ENCODE measurements around the gene TRAF3IP1. TPM values are rescaled to one million over a fixed set of nuclear protein-coding genes. Genes with fewer than 3 reads are reported as not detected.

The TRAF3IP1 gene
- total and polyA plus RNA-seq, 2 of the 13 experiments (the other 11 are each of a cell fraction or from before 2014, with no cell fraction given), result 4.1 to 12.9 TPM

GRCh38 chr2:238441262-238442114 lies 121.2 kb downstream of the TRAF3IP1 start (continued):
- TF ChIP-seq HNF1A (IDR thresholded peaks at IDR 0.05; ENCODE audit: low read depth) (no peak; the same call in 1 of the 2 replicates), HNF1A (CRISPR knock-in tag; IDR thresholded peaks at IDR 0.05; ENCODE audit: borderline replicate concordance) (peak; percentile 73; the same call in 1 of the 2 replicates), ELF3 (CRISPR knock-in tag; IDR thresholded peaks at IDR 0.05) (peak; percentile 73; the same call in 1 of the 2 replicates), SKIL (CRISPR knock-in tag; IDR thresholded peaks at IDR 0.05; ENCODE audit: borderline replicate concordance) (peak; percentile 52; the same call in 1 of the 2 replicates), PRDM4 (CRISPR knock-in tag; IDR thresholded peaks at IDR 0.05; ENCODE audit: borderline replicate concordance) (no peak), TFAP4 (IDR thresholded peaks at IDR 0.05; ENCODE audit: borderline replicate concordance, low read depth) (peak; percentile 81; the same call in 1 of the 2 replicates), XRCC5 (optimal IDR thresholded peaks at IDR 0.05; ENCODE audit: low read length) (peak; percentile 93), ZIK1 (CRISPR knock-in tag; IDR thresholded peaks at IDR 0.05; ENCODE audit: borderline replicate concordance, low read depth) (no peak), ATF7 (IDR thresholded peaks at IDR 0.05) (no peak), ATF7 (CRISPR knock-in tag; IDR thresholded peaks at IDR 0.05) (0 out of 2 replicates have a peak, but pooled peaks have one; percentile 71), SMAD3 (CRISPR knock-in tag; IDR thresholded peaks at IDR 0.05) (no peak), SP5 (CRISPR knock-in tag; IDR thresholded peaks at IDR 0.05; ENCODE audit: borderline replicate concordance, low read depth) (peak; percentile 98), RELA (CRISPR knock-in tag; IDR thresholded peaks at IDR 0.05) (no peak), GTF3A (CRISPR knock-in tag; conservative IDR thresholded peaks at IDR 0.05) (no peak), ZNF460 (CRISPR knock-in tag; IDR thresholded peaks at IDR 0.05; ENCODE audit: borderline replicate concordance) (no peak), ZNF34 (CRISPR knock-in tag; IDR thresholded peaks at IDR 0.05; ENCODE audit: borderline replicate concordance) (0 out of 2 replicates have a peak, but pooled peaks have one; percentile 41), ZNF121 (CRISPR knock-in tag; IDR thresholded peaks at IDR 0.05) (peak; percentile 92), IKZF1 (IDR thresholded peaks at IDR 0.05) (no peak)
